Tibial nerve (tissue), 4 donors: Measurements from ENCODE around the gene NOX3.

Experiments used
- CTCF ChIP-seq, 5 experiments: fragments of 200-600 bp in 3 of 5; fragments of 450-650 bp in 2 of 5; sonication (generic) in 3 of 5; IDR thresholded peaks; one replicate each; pipeline ENCODE4 v1.5.1; 2016 to 2019; ENCODE audit warnings: antibody characterized with exemption in 5 of 5, mild to moderate bottlenecking in 3 of 5, moderate library complexity in 2 of 5
- EP300 ChIP-seq, 2 donors: sonication (generic); formaldehyde crosslinking; IDR thresholded peaks; one replicate each; pipeline ENCODE4 v1.6.1; 2017; ENCODE audit warnings: antibody characterized with exemption in 2 of 2, mild to moderate bottlenecking in 1 of 2

DNA sequence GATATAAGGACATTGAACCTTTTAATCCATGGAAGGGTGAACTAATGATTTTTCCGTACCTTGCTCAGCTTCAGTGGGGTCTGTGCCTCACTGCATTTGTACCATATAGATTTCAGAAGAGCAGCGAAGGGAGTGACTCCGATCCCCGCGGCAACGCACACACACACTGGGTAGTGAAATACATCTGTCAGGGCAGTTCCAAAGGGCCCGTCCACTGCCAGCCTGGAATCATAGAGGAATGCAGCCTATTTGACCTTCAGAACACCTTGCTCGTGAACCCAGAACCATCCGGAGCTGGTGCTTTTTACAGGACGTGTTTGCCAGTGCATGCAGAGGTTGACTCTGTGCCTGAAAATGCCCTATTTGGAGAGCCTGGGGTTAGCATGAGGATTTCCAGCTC lies 33.0 kb downstream of the NOX3 start:
- no peak for TF ChIP-seq CTCF (IDR thresholded peaks at IDR 0.05)
- no peak for TF ChIP-seq EP300 (IDR thresholded peaks at IDR 0.05)
